ENCODE data around the gene DMRTB1. TPM values are rescaled to one million over a fixed set of nuclear protein-coding genes. Genes with fewer than 3 reads are reported as not detected.

The DMRTB1 gene
- total RNA-seq, 2 experiments from 2014 or later = not detected

GRCh38 chr1:53461323-53462044 lies 2.3 kb downstream of the DMRTB1 start:
- no peaks in the 10 kb centered on the region for H3K36me3 ChIP-seq (ENCODE audit: insufficient read depth, low read length)
- Mint-ChIP-seq H3K27me3 (peaks cover 4% of the 10 kb centered on the region), H3K9me3 (no peaks in the 10 kb centered on the region), H3K4me1 (ENCODE audit: low read depth) (no peaks in the 10 kb centered on the region), H3K4me3 (no peak overlapping the region), H3K27ac (no peak overlapping the region), H3K36me3 (ENCODE audit: low read depth) (no peaks in the 10 kb centered on the region)
- ChIA-PET CTCF (no interaction called here), POLR2A (no interaction called here)
- ATAC-seq (ENCODE audit: poor library complexity) (no peak), DNase-seq (no peak)
- H3K4me1 ChIP-seq (ENCODE audit: insufficient read depth, low read length) = no peaks in the 10 kb centered on the region
- TF ChIP-seq CTCF (IDR thresholded peaks at IDR 0.05) = no peak
- intact Hi-C loops (cut with DNase I, micrococcal nuclease) = no loop called here
- no peak overlapping the region for H3K4me3 ChIP-seq (ENCODE audit: low read length)
- H3K9me3 ChIP-seq (ENCODE audit: control insufficient read depth in 1 of 2, insufficient read depth in 1 of 2, low read length in 2 of 2) = no peaks in the 10 kb centered on the region
- no peak overlapping the region for H3K27ac ChIP-seq (ENCODE audit: low read depth in 1 of 2, low read length in 2 of 2)
- no peaks in the 10 kb centered on the region for H3K27me3 ChIP-seq (ENCODE audit: control insufficient read depth in 1 of 2, insufficient read depth in 2 of 2, low read length in 2 of 2)

- ChIA-PET POLR2A (no interaction called here), CTCF (no interaction called here)
- no peaks in the 10 kb centered on the region for H3K36me3 ChIP-seq (ENCODE audit: insufficient read depth, low read length)
- no peaks in the 10 kb centered on the region for H3K9me3 ChIP-seq (ENCODE audit: control insufficient read depth in 1 of 2, insufficient read depth in 1 of 2, low read length in 2 of 2)
- Mint-ChIP-seq H3K9me3 (no peaks in the 10 kb centered on the region), H3K36me3 (ENCODE audit: low read depth) (no peaks in the 10 kb centered on the region), H3K27ac (no peak overlapping the region), H3K4me3 (no peak overlapping the region), H3K27me3 (peaks cover 4% of the 10 kb centered on the region), H3K4me1 (ENCODE audit: low read depth) (no peaks in the 10 kb centered on the region)
- H3K27ac ChIP-seq (ENCODE audit: low read depth in 1 of 2, low read length in 2 of 2) = no peak overlapping the region
- no peak for TF ChIP-seq CTCF (IDR thresholded peaks at IDR 0.05)
- no peaks in the 10 kb centered on the region for H3K27me3 ChIP-seq (ENCODE audit: control insufficient read depth in 1 of 2, insufficient read depth in 2 of 2, low read length in 2 of 2)
- DNase-seq = no peak
- H3K4me1 ChIP-seq (ENCODE audit: insufficient read depth, low read length) = no peaks in the 10 kb centered on the region
- no peak for ATAC-seq (ENCODE audit: poor library complexity)
- intact Hi-C loops (cut with DNase I, micrococcal nuclease) = no loop called here
- H3K4me3 ChIP-seq (ENCODE audit: low read length) = no peak overlapping the region
Measured at GRCh38 chr1:53462193-53462592, 3.0 kb downstream of the DMRTB1 start.

GRCh38 chr1:53462769-53463501 lies 3.7 kb downstream of the DMRTB1 start:
- Histone ChIP-seq H3K27me3 (ENCODE audit: control insufficient read depth in 1 of 2, insufficient read depth in 2 of 2, low read length in 2 of 2) (no peaks in the 10 kb centered on the region), H3K4me1 (ENCODE audit: insufficient read depth, low read length) (no peaks in the 10 kb centered on the region), H3K36me3 (ENCODE audit: insufficient read depth, low read length) (no peaks in the 10 kb centered on the region), H3K27ac (ENCODE audit: low read depth in 1 of 2, low read length in 2 of 2) (no peak overlapping the region), H3K4me3 (ENCODE audit: low read length) (no peak overlapping the region), H3K9me3 (ENCODE audit: control insufficient read depth in 1 of 2, insufficient read depth in 1 of 2, low read length in 2 of 2) (no peaks in the 10 kb centered on the region)
- Mint-ChIP-seq H3K36me3 (ENCODE audit: low read depth) (no peaks in the 10 kb centered on the region), H3K9me3 (no peaks in the 10 kb centered on the region), H3K4me1 (ENCODE audit: low read depth) (no peaks in the 10 kb centered on the region), H3K27me3 (no peaks in the 10 kb centered on the region), H3K4me3 (no peak overlapping the region), H3K27ac (no peak overlapping the region)
- ATAC-seq (ENCODE audit: poor library complexity) (no peak), DNase-seq (no peak)
- POLR2A ChIA-PET = no interaction called here
- no peak for TF ChIP-seq CTCF (IDR thresholded peaks at IDR 0.05)
- intact Hi-C loops (cut with DNase I, micrococcal nuclease) = no loop called here
- CTCF ChIA-PET = no interaction called here

Measured in CD4-positive, alpha-beta T cell (primary cell).